Measurements from ENCODE around the gene CD55. TPM values are rescaled to one million over a fixed set of nuclear protein-coding genes. Genes with fewer than 3 reads are reported as not detected.
A peak's percentile ranks its signal among the peaks of the same experiment; 100 is the strongest.

Gene CD55
- total RNA-seq, 1 experiment from 2014 or later, result 17.3 TPM

DNA sequence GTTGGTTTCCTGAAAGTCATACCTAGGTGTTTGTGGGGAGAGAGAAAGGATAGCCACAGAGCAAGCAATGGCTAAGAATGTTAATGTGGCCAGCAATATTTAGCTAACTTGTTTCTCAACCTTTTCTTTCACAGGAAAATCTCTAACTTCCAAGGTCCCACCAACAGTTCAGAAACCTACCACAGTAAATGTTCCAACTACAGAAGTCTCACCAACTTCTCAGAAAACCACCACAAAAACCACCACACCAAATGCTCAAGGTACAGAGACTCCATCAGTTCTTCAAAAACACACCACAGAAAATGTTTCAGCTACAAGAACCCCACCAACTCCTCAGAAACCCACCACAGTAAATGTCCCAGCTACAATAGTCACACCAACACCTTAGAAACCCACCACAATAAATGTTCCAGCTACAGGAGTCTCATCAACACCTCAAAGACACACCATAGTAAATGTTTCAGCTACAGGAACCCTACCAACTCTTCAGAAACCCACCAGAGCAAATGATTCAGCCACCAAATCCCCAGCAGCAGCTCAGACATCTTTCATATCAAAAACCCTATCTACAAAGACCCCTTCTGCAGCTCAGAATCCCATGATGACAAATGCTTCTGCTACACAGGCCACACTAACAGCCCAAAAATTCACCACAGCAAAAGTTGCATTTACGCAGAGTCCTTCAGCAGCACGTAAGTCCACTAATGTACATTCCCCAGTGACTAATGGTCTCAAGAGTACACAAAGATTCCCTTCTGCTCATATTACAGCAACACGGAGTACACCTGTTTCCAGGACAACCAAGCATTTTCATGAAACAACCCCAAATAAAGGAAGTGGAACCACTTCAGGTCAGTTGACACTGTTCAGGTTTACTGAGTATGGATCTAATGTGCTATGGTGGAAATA is 15.3 kb downstream of the CD55 start:
- no peaks in the 10 kb centered on the region for H3K9me3 Mint-ChIP-seq
- Histone ChIP-seq H3K9ac (ENCODE audit: extremely low read depth, insufficient read length, low read length) (no peak overlapping the region), H2BK12ac (ENCODE audit: insufficient read length, low read depth, low read length) (no peak overlapping the region), H3K27ac (ENCODE audit: insufficient read length, low read depth, low read length) (no peak overlapping the region), H2BK15ac (ENCODE audit: low read depth, low read length) (no peak overlapping the region), H3K23ac (ENCODE audit: insufficient read length, low read depth, low read length) (no peak overlapping the region), H2AK5ac (ENCODE audit: insufficient read length, low read length) (no peak overlapping the region), H3T11ph (ENCODE audit: low read length) (no peak overlapping the region), H3K18ac (ENCODE audit: insufficient read length, low read depth, low read length) (no peak overlapping the region), H3K4me2 (ENCODE audit: insufficient read depth, insufficient read length, low read length) (no peak overlapping the region), H3K4me1 (ENCODE audit: insufficient read depth, low read length) (no peaks in the 10 kb centered on the region), H3K9me3 (ENCODE audit: control insufficient read depth, low read depth, low read length) (no peaks in the 10 kb centered on the region), H3K56ac (ENCODE audit: insufficient read length, low read depth, low read length) (no peak overlapping the region), H3K27me3 (ENCODE audit: insufficient read depth, low read length) (no peaks in the 10 kb centered on the region), H3K23me2 (ENCODE audit: insufficient read length, low read depth, low read length, poor library complexity, severe bottlenecking) (no peaks in the 10 kb centered on the region), H4K91ac (ENCODE audit: insufficient read length, low read depth, low read length) (no peak overlapping the region), H2BK120ac (ENCODE audit: low read depth, low read length, poor library complexity, severe bottlenecking) (no peak overlapping the region), H2BK5ac (ENCODE audit: insufficient read length, low read length) (no peak overlapping the region), H4K8ac (replicated peaks; ENCODE audit: insufficient read length, low read depth, low read length) (no peak overlapping the region), H4K5ac (ENCODE audit: insufficient read length, low read depth, low read length) (no peak overlapping the region), H2AFZ (ENCODE audit: low read length) (no peak overlapping the region), H4K20me1 (ENCODE audit: control insufficient read depth, insufficient read depth, insufficient read length) (no peaks in the 10 kb centered on the region), H3K79me2 (ENCODE audit: insufficient read depth, low read length) (no peaks in the 10 kb centered on the region), H3K79me1 (ENCODE audit: insufficient read depth, low read depth, low read length, poor library complexity, severe bottlenecking) (no peaks in the 10 kb centered on the region), H3K4ac (ENCODE audit: low read depth, low read length) (no peak overlapping the region), H2BK20ac (ENCODE audit: low read depth, low read length, poor library complexity, severe bottlenecking) (no peak overlapping the region), H3K14ac (ENCODE audit: insufficient read depth, low read length) (no peak overlapping the region)
- no peak overlapping the region for H3K4me3 Mint-ChIP-seq
- H3K27me3 Mint-ChIP-seq (ENCODE audit: low read depth), result no peaks in the 10 kb centered on the region
- DNase-seq, result no peak
- no CpG with 5 or more reads among the region's 3 CpGs for WGBS (ENCODE audit: extremely low coverage, insufficient read length, low lambda C conversion rate)
- peak overlapping the region in 1 of 3 experiments; percentile 34; a peak in 1 of 7 replicates for H3K27ac Mint-ChIP-seq
- H3K36me3 Mint-ChIP-seq (ENCODE audit: insufficient read depth in 1 of 3, low read depth in 3 of 3), result peaks cover 16 to 56% (median 29%) of the 10 kb centered on the region in 3 experiments; a peak in 6 of 7 replicates
- H3K4me1 Mint-ChIP-seq, result no peaks in the 10 kb centered on the region
- TF ChIP-seq, protein P1, sequence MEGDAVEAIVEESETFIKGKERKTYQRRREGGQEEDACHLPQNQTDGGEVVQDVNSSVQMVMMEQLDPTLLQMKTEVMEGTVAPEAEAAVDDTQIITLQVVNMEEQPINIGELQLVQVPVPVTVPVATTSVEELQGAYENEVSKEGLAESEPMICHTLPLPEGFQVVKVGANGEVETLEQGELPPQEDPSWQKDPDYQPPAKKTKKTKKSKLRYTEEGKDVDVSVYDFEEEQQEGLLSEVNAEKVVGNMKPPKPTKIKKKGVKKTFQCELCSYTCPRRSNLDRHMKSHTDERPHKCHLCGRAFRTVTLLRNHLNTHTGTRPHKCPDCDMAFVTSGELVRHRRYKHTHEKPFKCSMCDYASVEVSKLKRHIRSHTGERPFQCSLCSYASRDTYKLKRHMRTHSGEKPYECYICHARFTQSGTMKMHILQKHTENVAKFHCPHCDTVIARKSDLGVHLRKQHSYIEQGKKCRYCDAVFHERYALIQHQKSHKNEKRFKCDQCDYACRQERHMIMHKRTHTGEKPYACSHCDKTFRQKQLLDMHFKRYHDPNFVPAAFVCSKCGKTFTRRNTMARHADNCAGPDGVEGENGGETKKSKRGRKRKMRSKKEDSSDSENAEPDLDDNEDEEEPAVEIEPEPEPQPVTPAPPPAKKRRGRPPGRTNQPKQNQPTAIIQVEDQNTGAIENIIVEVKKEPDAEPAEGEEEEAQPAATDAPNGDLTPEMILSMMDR (conservative IDR thresholded peaks at IDR 0.05), result no peak
